PC-9 (cell line): ENCODE data around the gene PLA2G2C. TPM values are rescaled to one million over a fixed set of nuclear protein-coding genes. Genes with fewer than 3 reads are reported as not detected.
A peak's percentile ranks its signal among the peaks of the same experiment; 100 is the strongest.

Experiments
- BruUV-seq: library from RNA; stranded (reverse); fragments of 400-500 nt; replicated peaks from 2 replicates; lab custom pipeline; 2021; lab: Mats Ljungman, UMichigan
- CTCF ChIA-PET: fragments of 300-600 bp; sonication (Branson Sonifier 250); formaldehyde crosslinking; loops from one replicate; lab custom pipeline; 2022; ENCODE audit warnings: antibody characterized with exemption; lab: Charles Lee
- POLR2A ChIA-PET: fragments of 300-600 bp; sonication (Branson Sonifier 250); formaldehyde crosslinking; loops from one replicate; lab custom pipeline; 2022; ENCODE audit warnings: antibody characterized with exemption; ENCODE audit not compliant: unreplicated experiment; lab: Charles Lee
- DNase-seq, 2 experiments: peaks; one replicate each; pipeline versions ENCODE4 v3.0.0 to v3.0.0-alpha.2; 2015 to 2022; ENCODE audit warnings: mixed read lengths in 1 of 2
- H2AFZ ChIP-seq: fragments of 200-600 bp; sonication (generic); 2 replicates; pipeline ENCODE4 v1.8.1; 2017; ENCODE audit warnings: antibody characterized with exemption
- H3F3A ChIP-seq: fragments of 200-600 bp; sonication (generic); 2 replicates; pipeline ENCODE4 v1.8.1; 2017; ENCODE audit warnings: antibody characterized with exemption, mild to moderate bottlenecking, low read depth; ENCODE audit not compliant: insufficient read depth
- H3K27ac ChIP-seq: fragments of 200-600 bp; sonication (generic); 2 replicates; pipeline ENCODE4 v1.6.1; 2016; ENCODE audit warnings: mixed run types
- H3K27me3 ChIP-seq: fragments of 200-600 bp; sonication (generic); 2 replicates; pipeline ENCODE4 v1.6.1; 2016; ENCODE audit warnings: low read depth, mixed run types; ENCODE audit not compliant: insufficient read depth
- H3K36me3 ChIP-seq: fragments of 200-600 bp; sonication (generic); 2 replicates; pipeline ENCODE4 v1.6.1; 2016; ENCODE audit warnings: low read depth, mixed run types
- H3K4me1 ChIP-seq: fragments of 200-600 bp; sonication (generic); replicated peaks from 2 replicates; pipeline ENCODE4 v1.6.1; 2016; ENCODE audit warnings: mixed run types; ENCODE audit not compliant: insufficient read depth
- H3K4me2 ChIP-seq: fragments of 200-600 bp; sonication (generic); 2 replicates; pipeline ENCODE4 v1.6.1; 2017; ENCODE audit warnings: mixed run types
- H3K4me3 ChIP-seq: fragments of 200-600 bp; sonication (generic); 2 replicates; pipeline ENCODE4 v1.6.1; 2016; ENCODE audit warnings: mixed run types
- H3K79me2 ChIP-seq: fragments of 200-600 bp; sonication (generic); 2 replicates; pipeline ENCODE4 v1.6.1; 2017; ENCODE audit warnings: low read depth, mixed run types
- H3K9me2 ChIP-seq: fragments of 200-600 bp; sonication (generic); 2 replicates; pipeline ENCODE4 v1.8.1; 2017; ENCODE audit warnings: mild to moderate bottlenecking; ENCODE audit not compliant: insufficient read depth
- H3K9me3 ChIP-seq: fragments of 200-600 bp; sonication (generic); 2 replicates; pipeline ENCODE4 v1.8.1; 2016; ENCODE audit warnings: low read depth; ENCODE audit not compliant: insufficient read depth
- H4K20me1 ChIP-seq: fragments of 200-600 bp; sonication (generic); 2 replicates; pipeline ENCODE4 v1.8.1; 2017; ENCODE audit not compliant: insufficient read depth
- EZH2 ChIP-seq: fragments of 200-600 bp; sonication (generic); IDR thresholded peaks from 2 replicates; pipeline ENCODE4 v1.8.0; 2017; ENCODE audit warnings: antibody characterized with exemption, low read depth
- intact Hi-C: fragments of 100-400 bp; cut with micrococcal nuclease; formaldehyde crosslinking; loops from one replicate; pipeline ENCODE4 v1.10.0; 2022; ENCODE audit not compliant: unreplicated experiment
- total RNA-seq: library from RNA; stranded (reverse); gene quantifications from 2 replicates; pipeline ENCODE4 v1.2.3, GENCODE V29; 2021
- TF ChIP-seq, protein P1 (sequence below): fragments of 200-600 bp; sonication (generic); conservative IDR thresholded peaks from 2 replicates; pipeline ENCODE4 v1.6.1; 2017; ENCODE audit warnings: mixed run types, antibody characterized with exemption, mild to moderate bottlenecking, moderate library complexity

The PLA2G2C gene
- total RNA-seq, 1 experiment from 2014 or later = 0.55 TPM

DNA sequence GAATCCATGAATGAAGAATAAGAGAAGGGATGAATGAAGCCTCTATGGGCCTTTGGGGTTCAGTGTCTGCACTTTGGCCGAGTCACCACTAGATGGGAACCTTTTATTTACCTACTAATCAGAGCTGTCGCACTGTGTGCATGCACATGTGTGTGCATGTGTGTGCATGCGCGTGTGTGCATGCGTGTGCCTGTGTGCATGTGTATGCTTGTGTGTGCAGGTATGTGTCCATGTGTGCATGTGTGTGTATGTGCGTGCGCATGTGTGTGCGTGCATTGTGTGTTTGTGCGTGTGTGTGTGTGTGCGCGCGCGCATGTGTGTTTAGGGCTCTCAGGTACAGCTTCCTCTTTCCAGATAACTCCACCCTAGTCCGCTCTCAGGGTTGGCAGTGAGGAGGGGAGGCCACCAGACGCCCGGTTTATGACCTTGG, 20.8 kb downstream of the PLA2G2C start:
- Histone ChIP-seq H3F3A (peaks cover 15% of the 10 kb centered on the region; the same call in 1 of the 2 replicates), H3K36me3 (peaks cover 2% of the 10 kb centered on the region; the same call in 1 of the 2 replicates), H3K27ac (no peak overlapping the region), H3K79me2 (peaks cover 7% of the 10 kb centered on the region; the same call in 1 of the 2 replicates), H3K9me3 (no peaks in the 10 kb centered on the region; the same call in 1 of the 2 replicates), H3K4me1 (peaks cover under 1% of the 10 kb centered on the region; the same call in 1 of the 2 replicates), H3K27me3 (no peaks in the 10 kb centered on the region), H4K20me1 (no peaks in the 10 kb centered on the region), H3K9me2 (no peaks in the 10 kb centered on the region), H3K4me2 (no peak overlapping the region), H3K4me3 (no peak overlapping the region), H2AFZ (no peak overlapping the region)
- POLR2A ChIA-PET = no interaction called here
- CTCF ChIA-PET = interaction anchor here (0.9 to 1.0 kb wide), 2 partner anchors 22 to 30 kb away, joined by 3 to 5 read pairs; no protein-coding TSS in a partner anchor
- BruUV-seq = no TSS peak
- intact Hi-C loops = no loop called here
- TF ChIP-seq, protein P1, sequence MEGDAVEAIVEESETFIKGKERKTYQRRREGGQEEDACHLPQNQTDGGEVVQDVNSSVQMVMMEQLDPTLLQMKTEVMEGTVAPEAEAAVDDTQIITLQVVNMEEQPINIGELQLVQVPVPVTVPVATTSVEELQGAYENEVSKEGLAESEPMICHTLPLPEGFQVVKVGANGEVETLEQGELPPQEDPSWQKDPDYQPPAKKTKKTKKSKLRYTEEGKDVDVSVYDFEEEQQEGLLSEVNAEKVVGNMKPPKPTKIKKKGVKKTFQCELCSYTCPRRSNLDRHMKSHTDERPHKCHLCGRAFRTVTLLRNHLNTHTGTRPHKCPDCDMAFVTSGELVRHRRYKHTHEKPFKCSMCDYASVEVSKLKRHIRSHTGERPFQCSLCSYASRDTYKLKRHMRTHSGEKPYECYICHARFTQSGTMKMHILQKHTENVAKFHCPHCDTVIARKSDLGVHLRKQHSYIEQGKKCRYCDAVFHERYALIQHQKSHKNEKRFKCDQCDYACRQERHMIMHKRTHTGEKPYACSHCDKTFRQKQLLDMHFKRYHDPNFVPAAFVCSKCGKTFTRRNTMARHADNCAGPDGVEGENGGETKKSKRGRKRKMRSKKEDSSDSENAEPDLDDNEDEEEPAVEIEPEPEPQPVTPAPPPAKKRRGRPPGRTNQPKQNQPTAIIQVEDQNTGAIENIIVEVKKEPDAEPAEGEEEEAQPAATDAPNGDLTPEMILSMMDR = peak; percentile 64; the same call in 1 of the 2 replicates
- TF ChIP-seq EZH2 = no peak
- no peak for DNase-seq

DNA sequence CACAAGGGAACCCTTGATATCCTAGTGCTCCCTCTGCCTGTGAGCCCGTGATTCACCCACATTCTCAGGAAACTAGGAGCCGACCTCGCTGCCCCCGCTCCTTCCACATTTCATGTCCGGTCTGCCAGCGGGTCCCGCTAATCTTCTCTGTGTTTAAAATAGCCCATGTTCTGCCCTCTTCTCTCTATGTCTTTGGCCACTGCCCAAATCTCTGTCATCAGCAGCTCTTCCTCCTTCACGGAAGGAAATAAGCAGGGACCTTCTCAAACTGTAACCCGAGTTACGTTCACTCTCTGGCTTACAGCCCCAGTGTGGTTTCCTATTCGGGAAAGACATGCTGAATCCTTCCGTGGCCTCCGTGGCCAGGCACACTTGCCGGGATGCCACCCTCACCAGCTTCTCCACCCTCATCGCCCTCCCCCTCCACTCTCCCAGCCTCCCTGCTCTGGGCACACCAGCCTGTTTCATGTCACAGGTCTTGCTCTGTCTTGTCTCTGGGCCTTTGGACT, 21.6 kb downstream of the PLA2G2C start:
- ChIA-PET CTCF (interaction anchor here (0.6 kb wide), 1 partner anchor 11 kb away, joined by 19 read pairs; no protein-coding TSS in a partner anchor), POLR2A (no interaction called here)
- DNase-seq = no peak
- H3F3A ChIP-seq = peaks cover 18% of the 10 kb centered on the region; the same call in 1 of the 2 replicates
- H3K36me3 ChIP-seq = peaks cover 10% of the 10 kb centered on the region
- H3K9me2 ChIP-seq = no peaks in the 10 kb centered on the region
- H3K9me3 ChIP-seq = peaks cover 3% of the 10 kb centered on the region
- H3K4me2 ChIP-seq = no peak overlapping the region
- H2AFZ ChIP-seq = no peak overlapping the region
- no peaks in the 10 kb centered on the region for H4K20me1 ChIP-seq
- H3K27ac ChIP-seq = no peak overlapping the region
- no peaks in the 10 kb centered on the region for H3K27me3 ChIP-seq
- TF ChIP-seq, protein P1 = no peak
- no peak for TF ChIP-seq EZH2
- no peaks in the 10 kb centered on the region for H3K4me1 ChIP-seq
- intact Hi-C loops = no loop called here
- BruUV-seq = no TSS peak
- H3K4me3 ChIP-seq = no peak overlapping the region
- H3K79me2 ChIP-seq = peaks cover 10% of the 10 kb centered on the region

DNA sequence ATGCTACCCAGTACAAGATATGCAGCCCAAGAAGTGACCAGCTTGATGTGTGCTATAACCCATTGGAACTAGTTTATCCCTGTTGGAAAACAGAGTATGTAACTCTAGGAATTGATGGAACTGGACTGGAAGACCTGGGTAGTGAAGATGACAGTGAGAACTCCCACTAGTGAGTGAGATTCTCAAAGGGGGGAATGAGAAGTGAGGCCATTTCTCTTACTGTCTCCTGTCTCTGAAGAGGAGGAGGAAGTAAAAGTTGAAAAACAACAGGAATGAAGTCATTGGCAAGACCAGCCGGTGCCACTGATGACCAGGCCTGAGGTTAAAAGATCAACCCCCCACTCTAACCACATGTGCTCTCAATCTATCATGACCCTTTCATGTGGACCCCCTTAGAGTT, 26.3 kb downstream of the PLA2G2C start:
- TF ChIP-seq EZH2 = no peak
- TF ChIP-seq, protein P1 = no peak
- DNase-seq = no peak
- Histone ChIP-seq H3K79me2 (peaks cover 54% of the 10 kb centered on the region), H3K4me2 (no peak overlapping the region), H3K4me3 (no peak overlapping the region), H3F3A (peaks cover 18% of the 10 kb centered on the region; the same call in 1 of the 2 replicates), H4K20me1 (no peaks in the 10 kb centered on the region), H3K36me3 (peaks cover 35% of the 10 kb centered on the region), H3K4me1 (peaks cover 25% of the 10 kb centered on the region), H3K9me3 (peaks cover 3% of the 10 kb centered on the region), H3K27ac (no peak overlapping the region), H3K27me3 (no peaks in the 10 kb centered on the region), H3K9me2 (no peaks in the 10 kb centered on the region), H2AFZ (no peak overlapping the region)
- intact Hi-C loops = no loop called here
- ChIA-PET POLR2A (no interaction called here), CTCF (no interaction called here)
- BruUV-seq = no TSS peak
